Measurements from ENCODE around the gene E2F4.
A peak's percentile ranks its signal among the peaks of the same experiment; 100 is the strongest.

Gene E2F4

GRCh38 chr16:67157892-67158635 lies 33.9 kb upstream of the E2F4 start:
- DNase-seq (ENCODE audit: low spot score) = no peak

- DNase-seq (ENCODE audit: low spot score) = peak; percentile 42
Measured at GRCh38 chr16:67158637-67159600, 33.0 kb upstream of the E2F4 start.

DNA sequence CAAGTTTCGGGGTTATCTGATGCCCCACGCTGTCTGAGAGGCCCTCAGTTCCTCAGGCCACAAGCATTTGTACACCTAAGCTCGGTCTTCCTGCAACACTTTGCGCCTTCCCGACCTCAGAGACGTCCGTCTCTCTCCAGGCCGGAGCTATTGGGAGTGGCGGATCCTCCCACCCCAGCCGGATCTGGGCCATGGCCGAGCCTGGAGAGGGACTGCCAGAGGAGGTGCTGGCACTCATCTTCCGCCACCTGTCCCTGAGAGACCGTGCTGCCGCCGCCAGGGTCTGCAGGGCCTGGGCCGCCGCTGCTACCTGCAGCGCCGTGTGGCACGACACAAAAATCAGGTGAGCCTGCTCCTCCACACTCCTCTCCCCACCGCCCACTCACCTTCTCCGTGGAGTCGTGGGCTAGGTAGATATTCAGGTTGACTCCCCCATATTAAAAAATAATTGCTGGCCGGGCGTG lies 30.3 kb upstream of the E2F4 start:
- DNase-seq (ENCODE audit: low spot score) = no peak

GRCh38 chr16:67162506-67163163 lies 29.3 kb upstream of the E2F4 start:
- DNase-seq (ENCODE audit: low spot score) = no peak

DNA sequence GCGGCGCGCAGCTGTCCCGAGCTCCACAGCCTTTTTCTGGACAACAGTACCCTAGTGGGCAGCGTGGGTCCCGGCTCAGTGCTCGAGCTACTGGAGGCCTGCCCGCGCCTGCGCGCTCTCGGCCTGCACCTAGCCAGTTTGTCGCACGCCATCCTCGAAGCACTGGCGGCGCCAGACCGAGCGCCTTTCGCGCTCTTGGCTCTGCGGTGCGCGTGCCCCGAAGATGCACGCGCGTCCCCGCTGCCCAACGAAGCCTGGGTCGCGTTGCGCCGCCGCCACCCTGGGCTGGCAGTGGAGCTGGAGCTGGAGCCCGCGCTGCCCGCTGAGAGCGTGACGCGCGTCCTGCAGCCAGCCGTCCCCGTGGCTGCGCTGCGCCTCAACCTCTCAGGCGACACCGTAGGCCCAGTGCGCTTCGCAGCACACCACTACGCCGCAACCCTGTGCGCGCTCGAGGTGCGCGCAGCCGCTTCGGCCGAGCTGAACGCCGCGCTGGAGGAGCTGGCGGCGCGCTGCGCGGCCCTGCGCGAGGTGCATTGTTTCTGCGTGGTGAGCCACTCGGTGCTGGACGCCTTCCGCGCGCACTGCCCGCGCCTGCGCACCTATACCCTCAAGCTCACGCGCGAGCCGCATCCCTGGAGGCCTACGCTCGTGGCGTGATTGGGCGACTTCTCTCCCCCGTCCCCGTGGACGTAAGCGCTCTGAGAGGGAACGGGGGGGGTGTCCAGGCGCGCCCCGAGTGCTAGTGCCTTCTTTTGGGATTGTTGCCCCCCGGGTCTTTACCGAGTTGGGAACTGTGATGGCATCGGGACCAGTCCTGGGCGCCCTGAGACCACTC lies 28.6 kb upstream of the E2F4 start:
- no peak for DNase-seq (ENCODE audit: low spot score)

- DNase-seq (ENCODE audit: low spot score) = no peak
Measured at GRCh38 chr16:67163999-67164558, 27.9 kb upstream of the E2F4 start.

GRCh38 chr16:67164599-67165061 lies 27.3 kb upstream of the E2F4 start, which contains the start of gene HSF4:
Gene HSF4 (plus strand): TSS chr16:67164745. CDS start chr16:67164812, 67 bp downstream.
- no peak for DNase-seq (ENCODE audit: low spot score)

DNA sequence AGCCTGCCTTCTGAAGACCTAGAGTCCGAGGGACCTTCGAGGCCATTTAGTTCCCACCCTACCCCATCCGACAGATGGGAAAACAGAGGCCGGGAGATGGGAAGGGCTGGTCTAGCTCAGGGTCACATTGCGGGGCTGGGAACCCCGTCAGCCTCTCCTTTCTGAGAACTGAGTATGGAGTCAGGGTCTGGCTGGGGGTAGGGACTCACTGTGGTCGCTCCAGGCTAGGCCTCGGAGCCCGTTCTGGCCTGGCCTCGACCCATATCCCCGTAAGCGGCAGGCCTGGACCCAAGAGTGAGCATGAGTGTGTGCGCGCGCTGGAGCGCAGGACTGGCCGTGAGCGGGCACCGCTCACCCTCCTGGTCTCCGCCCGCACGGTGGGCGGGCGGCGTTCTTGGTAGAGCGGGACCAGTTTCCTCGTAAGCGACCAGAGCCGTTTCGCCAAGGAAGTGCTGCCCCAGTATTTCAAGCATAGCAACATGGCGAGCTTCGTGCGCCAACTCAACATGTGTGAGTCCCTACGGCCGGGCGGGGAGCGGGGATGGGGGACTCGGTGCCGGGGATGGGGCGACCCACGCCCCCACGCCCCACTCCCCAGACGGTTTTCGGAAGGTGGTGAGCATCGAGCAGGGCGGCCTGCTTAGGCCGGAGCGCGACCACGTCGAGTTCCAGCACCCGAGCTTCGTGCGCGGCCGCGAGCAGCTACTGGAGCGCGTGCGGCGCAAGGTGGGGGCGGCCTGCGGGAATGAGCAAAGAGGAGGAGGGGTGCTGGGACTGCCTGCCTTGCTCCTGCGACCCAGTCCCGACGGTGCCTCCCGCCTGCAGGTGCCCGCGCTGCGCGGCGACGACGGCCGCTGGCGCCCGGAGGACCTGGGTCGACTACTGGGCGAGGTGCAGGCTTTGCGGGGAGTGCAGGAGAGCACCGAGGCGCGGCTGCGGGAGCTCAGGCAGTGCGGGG lies 26.6 kb upstream of the E2F4 start:
- no peak for DNase-seq (ENCODE audit: low spot score)

- DNase-seq (ENCODE audit: low spot score) = no peak
Measured at GRCh38 chr16:67166110-67166547, 25.8 kb upstream of the E2F4 start.

DNA sequence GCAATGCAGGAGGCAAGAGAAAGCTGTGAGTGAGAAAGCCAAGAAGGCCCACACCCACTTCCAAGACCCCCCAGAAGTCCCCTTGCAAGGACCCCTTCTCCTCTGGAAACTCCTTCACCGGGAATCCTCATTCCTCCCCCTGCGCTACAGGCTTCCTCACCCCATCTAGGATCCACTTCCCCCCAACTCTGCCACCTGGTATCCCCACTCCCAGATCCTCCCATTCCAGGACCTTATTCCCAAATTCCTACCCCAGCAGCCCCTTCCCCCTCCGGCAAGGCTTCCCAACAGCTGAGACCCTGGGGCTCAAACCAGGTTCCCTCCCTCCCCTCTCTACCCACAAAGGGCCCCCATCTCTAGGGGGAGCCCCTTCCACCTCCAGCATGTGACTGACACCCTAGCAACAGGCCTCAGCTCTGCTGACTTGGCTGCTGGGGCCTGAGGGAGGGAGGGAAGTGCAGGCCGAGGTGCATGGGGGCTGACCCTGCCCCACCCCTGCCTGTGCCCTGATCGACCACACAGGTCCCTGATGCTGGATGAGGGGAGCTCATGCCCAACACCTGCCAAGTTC lies 25.3 kb upstream of the E2F4 start:
- no peak for DNase-seq (ENCODE audit: low spot score)

GRCh38 chr16:67167588-67167987 lies 24.4 kb upstream of the E2F4 start:
- DNase-seq (ENCODE audit: low spot score) = no peak

DNA sequence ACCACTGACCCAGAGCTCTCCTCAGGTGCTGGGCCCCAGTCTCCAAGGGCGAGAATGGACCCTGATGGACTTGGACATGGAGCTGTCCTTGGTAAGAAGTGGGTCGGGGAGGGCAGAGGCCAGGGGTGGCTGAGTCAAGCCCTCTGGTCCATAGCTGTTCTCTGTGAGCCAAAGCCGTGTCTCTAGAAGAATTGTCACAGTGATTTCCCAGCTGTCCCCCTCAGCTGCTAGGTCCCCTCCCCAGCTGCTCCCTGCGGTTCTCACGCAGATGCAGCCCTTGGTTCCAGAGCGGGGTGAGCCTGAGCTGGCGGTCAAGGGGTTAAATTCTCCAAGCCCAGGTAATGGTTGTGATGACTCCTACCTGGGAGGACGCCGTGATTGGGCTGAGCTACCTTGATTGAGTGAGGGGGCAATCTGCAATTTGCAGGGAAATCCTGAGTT lies 22.9 kb upstream of the E2F4 start:
- no peak for DNase-seq (ENCODE audit: low spot score)

DNA sequence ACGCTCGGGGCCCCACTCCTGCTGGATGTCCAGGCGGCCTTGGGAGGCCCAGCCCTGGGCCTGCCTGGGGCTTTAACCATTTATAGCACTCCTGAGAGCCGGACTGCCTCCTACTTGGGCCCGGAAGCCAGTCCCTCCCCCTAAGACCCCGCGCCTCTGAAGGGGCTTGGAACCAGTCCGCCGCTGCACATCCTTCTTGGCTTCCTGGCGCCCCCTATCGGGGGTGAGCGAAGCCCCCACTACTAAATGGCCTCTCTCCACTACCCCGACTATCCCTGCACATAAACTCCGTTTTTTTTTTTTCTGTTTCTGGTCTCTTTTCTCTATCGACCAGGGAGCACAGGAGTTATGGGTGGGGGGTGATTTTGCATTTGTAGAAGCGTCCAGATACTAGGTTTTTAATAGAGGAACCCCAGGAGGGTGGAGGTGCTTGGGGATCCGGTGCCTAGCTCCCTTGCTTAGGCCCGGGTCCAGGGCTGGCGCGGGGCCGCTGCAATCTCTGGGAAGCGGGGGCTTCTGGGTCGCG lies 22.2 kb upstream of the E2F4 start:
- DNase-seq (ENCODE audit: low spot score) = peak; percentile 43

DNA sequence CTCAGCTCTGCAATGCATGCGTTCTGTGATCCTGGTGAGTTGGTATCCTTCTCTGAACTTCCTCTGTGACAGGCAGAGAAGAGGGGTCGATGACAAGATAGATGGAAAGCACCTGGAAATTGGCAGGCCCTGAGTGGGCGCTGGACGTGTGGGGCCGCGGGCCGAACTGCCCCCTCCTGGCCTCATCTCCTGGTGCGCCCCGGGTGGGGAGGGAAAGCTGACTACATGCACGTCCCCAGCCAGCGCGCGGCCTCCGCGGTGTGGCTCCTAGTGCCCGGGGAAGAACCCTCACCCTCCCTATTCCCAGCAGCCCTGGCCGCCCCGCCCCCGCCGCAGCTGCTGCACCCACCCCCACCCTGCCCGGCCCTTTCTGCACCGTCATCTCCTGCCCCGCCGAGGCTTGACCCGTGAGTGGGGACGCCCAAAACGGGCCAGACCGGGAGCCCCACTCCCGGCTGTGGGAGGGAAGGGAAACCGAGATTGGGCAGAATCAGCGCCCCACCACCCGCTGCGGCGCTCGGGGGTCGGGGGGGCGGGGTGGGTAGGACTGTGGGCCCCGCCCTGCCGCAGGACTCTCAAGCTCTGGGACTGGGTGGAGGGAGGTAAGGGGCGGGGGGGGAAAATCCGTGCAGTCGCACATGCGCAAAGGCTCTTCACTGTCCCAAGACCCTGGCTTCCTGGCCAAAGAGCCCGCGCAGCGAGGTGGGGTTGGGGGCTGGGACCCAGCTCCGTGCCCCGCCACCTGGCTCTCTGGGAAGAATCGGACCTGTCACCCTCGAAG lies 21.6 kb upstream of the E2F4 start, which contains the start of gene NOL3:
TSS of gene NOL3 (plus strand) at position 371 of the 781 bp plus-strand sequence.
- DNase-seq (ENCODE audit: low spot score) = peak; percentile 55

- DNase-seq (ENCODE audit: low spot score) = no peak
Measured at GRCh38 chr16:67170949-67171649, 20.9 kb upstream of the E2F4 start.

GRCh38 chr16:67173323-67173722 lies 18.6 kb upstream of the E2F4 start:
- no peak for DNase-seq (ENCODE audit: low spot score)
